HT-29 (cell line): ENCODE results near the gene AKIP1. TPM values are rescaled to one million over a fixed set of nuclear protein-coding genes. Genes with fewer than 3 reads are reported as not detected.

Source experiments
- DNase-seq: peaks from one replicate; pipeline ENCODE4 v3.0.0-alpha.2; 2015; ENCODE audit warnings: low spot score
- small RNA-seq: library from RNA; depleted of rRNA; stranded (forward); fragments of <200 nt; gene quantifications from one replicate; pipeline ENCODE3, GENCODE V24; 2014
- total RNA-seq: library from RNA; depleted of rRNA; stranded (reverse); fragments of >200 nt; shearing (Covaris generic); gene quantifications from 2 replicates; pipeline ENCODE4 v1.2.3, GENCODE V29; 2014; rRNA removed

Gene AKIP1
- total RNA-seq, 1 experiment from 2014 or later = 19.3 TPM

- peak; percentile 83 for DNase-seq
Measured at GRCh38 chr11:8959546-8960166, 48.7 kb downstream of the AKIP1 start.

GRCh38 chr11:8961401-8961800 is 50.4 kb downstream of the AKIP1 start:
- DNase-seq = no peak

GRCh38 chr11:8962841-8963240 is 51.9 kb downstream of the AKIP1 start:
- no peak for DNase-seq

GRCh38 chr11:8963569-8964323 is 52.8 kb downstream of the AKIP1 start:
- DNase-seq = peak; percentile 91

GRCh38 chr11:8964324-8965320 is 53.6 kb downstream of the AKIP1 start, which contains the start of gene TMEM9B:
TMEM9B (minus strand) TSS chr11:8964442; CDS start chr11:8964313, 129 bp downstream.
- DNase-seq = peak; percentile 96

GRCh38 chr11:8967184-8967583 is 56.2 kb downstream of the AKIP1 start:
- DNase-seq = no peak

Small RNA genes lying within 50 kb of the gene (small RNA-seq; reads per million reads assigned to genes)
- gene RF00019 = not detected

Other genes with a start within 250 kb of the AKIP1 start
- 6.7 and 7.0 TPM in 2 replicates for gene TRIM66, start 228.5 kb upstream of the AKIP1 start, total RNA-seq
- gene RPL27A, start 228.4 kb upstream of the AKIP1 start, total RNA-seq = 2,307 and 2,374 TPM in 2 replicates
- not detected in 2 replicates for gene C11orf16, start 21.8 kb downstream of the AKIP1 start, total RNA-seq
- not detected in 2 replicates for gene ASCL3, start 31.8 kb downstream of the AKIP1 start, total RNA-seq
- gene TMEM9B, start 53.3 kb downstream of the AKIP1 start, total RNA-seq = 23.5 and 24.4 TPM in 2 replicates
- gene NRIP3, start 92.8 kb downstream of the AKIP1 start, total RNA-seq = not detected in 2 replicates
- not detected in 2 replicates for gene SCUBE2, start 180.4 kb downstream of the AKIP1 start, total RNA-seq